AG09319 (cell line): Measurements from ENCODE around the gene TMEM132A.
A peak's percentile ranks its signal among the peaks of the same experiment; 100 is the strongest.

Experiments
- DNase-seq: peaks from one replicate; pipeline ENCODE4 v3.0.0-alpha.2; 2010; ENCODE audit warnings: low read depth; ENCODE audit errors: extremely low read depth
- CTCF ChIP-seq: IDR thresholded peaks from 2 replicates; pipeline ENCODE4 v1.5.1; 2011; ENCODE audit warnings: low read depth, mild to moderate bottlenecking, inconsistent platforms, low read length, moderate library complexity

The TMEM132A gene

DNA sequence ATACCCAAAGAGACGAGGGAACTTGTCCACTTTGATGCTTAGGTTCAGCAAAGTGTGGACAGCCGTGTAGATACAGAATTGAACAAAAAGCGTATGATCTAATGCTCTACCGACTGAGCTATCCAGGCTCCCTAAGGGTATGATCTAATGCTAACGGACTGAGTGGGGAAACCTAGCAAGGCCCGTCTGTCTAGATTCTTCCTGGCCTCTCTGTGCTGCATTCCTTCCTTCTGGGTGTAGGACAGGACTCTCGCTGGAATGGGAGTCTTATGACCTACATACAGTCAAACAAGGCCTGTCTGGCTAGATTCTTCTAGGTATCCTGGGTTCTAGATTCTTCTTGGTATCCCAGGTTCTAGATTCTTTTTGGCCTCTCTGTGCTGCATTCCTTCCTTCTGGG, 36.1 kb downstream of the TMEM132A start:
- TF ChIP-seq CTCF = no peak
- no peak for DNase-seq

- TF ChIP-seq CTCF = no peak
- DNase-seq = no peak
These were observed 40.5 kb downstream of the TMEM132A start for GRCh38 chr11:60964801-60965200.

DNA sequence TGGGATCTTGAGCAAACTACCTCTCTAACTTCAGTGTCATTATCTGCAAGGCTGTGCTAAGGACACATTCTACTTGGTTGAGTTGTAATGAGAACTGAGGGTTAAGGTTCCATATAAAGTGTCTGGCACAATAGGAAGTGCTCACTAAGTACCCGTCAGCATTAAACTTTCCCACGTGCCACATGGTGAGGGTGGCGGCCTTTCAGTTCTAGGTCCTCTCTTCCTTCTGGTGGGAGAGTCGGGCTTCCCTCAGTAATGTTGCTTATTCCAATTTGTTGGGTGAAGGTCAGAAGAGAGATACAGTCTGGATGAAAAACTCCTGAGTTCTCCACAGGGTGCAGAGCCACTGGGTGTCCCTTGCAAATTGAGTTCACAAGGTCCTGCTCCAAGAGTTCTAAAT, 42.6 kb downstream of the TMEM132A start:
- TF ChIP-seq CTCF = no peak
- DNase-seq = no peak

- no peak for DNase-seq
- no peak for TF ChIP-seq CTCF
These were observed 44.0 kb downstream of the TMEM132A start for GRCh38 chr11:60968223-60968622.

DNA sequence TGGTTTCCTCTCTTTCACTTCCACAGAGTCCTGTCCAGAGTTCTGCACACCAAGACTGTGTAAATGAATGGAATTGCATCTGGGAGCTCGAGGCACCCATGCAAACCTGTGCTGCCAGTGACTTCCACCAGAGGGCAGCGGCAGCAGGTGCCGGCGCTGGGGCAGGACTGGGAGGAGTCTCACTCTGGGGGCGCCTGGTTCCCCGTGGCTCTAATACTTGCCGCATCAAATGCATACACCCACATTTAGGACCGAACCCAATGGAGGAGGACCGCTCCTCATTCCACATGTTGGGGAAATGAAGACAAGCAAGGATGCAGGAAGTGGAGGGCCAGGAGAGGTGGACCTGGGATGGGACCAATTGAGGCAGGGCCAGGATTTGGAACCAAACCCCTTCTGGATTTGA, 46.1 kb downstream of the TMEM132A start:
- no peak for DNase-seq
- TF ChIP-seq CTCF = peak; percentile 81

DNA sequence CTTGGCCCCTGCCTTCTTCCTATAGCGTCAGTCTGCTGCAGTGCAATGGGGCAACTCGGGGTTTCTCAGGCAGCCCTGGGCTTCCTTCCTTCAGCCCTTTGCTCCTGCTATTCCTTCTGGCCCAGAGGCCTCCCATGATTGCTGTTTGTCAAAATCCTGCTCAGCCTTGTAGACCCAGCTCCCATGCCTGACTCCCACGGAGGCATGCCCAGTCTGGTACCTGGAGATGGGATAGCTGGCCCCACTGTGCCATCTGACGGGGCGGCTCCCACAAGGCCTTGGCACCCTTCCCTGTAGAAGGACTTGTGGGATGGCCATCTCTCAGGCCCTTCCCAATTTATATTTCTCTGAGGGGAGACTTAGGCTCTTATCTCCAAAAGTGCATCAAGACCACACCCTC, 46.6 kb downstream of the TMEM132A start:
- no peak for TF ChIP-seq CTCF
- no peak for DNase-seq

DNA sequence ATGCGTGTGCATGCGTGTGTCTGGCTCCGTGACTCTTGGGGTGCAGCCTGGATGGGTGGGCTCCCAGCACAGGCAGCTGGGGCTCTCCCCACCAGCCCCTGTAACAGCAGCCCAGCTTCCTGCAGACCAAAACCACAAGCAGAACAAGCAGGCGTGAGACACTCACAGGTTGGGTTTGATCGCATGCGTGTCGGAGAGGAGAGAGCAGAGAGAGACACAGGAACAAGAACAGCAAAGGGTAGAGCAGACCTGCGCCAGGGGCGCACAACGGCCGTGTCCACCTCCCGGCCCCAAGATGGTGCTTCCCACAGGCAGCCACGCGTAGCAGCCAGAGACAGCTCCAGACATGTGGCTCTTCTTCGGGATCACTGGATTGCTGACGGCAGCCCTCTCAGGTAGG, 47.3 kb downstream of the TMEM132A start, which contains the start of gene CD6:
CD6 (plus strand) TSS at position 161 of the 400 bp plus-strand sequence; CDS start at position 347, 186 bp downstream.
- DNase-seq = no peak
- no peak for TF ChIP-seq CTCF
